ENCODE measurements around the gene UGT1A6.
"Not testable (repeated sequence)": the region's sequence is repeated elsewhere in the genome, so short reads cannot be mapped to it uniquely, and the experiment has no call there.

Gene UGT1A6

DNA sequence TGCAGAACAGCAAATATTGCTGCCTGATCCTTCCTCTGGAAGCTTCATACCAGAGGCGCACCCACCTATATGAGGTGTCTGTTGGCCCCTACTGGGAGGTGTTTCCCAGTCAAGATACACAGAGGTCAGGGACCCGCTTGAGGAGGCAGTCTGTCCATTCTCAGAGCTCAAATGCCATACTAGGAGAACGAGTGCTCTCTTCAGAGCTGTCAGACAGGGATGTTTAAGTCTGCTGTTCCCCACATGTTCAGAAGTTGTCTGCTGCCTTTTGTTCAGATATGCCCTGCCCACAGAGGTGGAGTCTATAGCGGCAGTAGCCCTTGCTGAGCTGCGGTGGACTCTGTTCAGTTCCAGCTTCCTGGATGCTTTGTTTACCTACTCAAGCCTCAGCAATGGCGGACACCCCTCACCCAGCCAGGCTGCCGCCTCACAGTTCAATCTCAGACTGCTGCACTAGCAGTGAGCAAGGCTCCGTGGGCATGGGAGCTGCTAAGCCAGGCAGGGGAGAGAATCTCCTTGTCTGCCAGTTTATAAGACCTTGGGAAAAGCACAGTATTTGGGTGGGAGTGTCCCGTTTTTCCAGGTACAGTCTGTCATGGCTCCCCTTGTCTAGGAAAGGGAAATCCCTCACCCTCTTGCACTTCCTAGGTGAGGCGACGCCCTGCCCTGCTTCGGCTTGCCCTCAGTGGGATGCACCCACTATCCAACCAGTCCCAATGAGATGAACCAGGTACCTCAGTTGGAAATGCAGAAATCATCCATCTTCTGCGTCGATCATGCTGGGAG, 44.4 kb downstream of the UGT1A6 start:
- DNase-seq = not testable (repeated sequence)

DNA sequence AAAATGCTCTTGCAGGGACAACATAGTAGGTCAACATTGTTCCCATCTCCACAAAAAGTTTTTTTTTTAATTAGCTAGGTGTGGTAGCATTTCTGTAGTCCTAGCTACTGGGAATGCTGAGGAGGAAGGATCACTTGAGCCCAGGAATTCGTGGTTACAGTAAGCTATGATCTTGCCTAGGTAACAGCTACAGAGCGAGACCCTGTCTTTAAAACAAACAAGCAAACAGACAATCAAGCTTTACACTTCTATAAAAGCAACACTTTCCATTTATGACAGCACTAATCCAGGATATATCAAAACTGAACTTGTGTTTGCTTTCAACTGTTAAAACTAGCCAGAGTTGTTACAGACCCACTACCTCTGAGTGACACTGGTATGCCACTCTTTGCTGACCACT, 48.2 kb downstream of the UGT1A6 start:
- no peak for DNase-seq

DNA sequence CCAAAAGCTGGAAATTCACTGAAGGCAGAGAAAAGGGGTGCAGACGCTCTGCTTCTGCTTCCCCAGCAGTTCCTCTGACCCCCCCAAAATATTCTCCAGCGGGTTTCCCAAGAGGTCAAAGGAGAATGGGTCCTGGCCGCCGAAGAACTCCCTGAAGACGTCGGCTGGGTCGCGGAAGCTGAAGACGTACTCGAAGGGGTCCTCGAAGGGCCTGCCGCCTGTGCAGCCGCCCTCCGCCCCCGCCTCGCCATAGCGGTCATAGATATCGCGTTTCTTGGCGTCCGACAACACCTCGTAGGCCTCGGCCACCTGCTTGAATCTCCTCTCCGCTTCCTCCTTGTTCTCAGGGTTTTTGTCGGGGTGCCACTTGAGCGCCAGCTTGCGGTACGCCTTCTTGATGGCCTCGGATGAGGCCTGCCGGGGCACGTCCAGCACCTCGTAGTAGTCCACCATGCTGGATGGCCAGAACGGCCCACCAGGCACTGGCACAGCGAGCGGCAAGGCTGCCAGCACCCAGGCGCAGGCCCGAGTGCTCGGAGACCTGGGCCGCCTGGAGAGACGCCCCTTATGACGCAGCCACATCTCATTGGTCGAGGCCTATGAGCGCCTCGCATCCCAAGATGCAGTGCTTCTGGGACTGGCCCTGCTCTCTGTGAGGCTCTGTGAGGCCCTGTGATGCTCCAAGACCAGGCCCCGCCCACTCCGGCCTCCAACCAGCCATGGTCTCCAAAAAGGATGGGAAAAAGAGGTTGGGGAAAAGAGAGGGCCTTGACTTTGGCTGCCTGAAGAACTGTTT, 51.0 kb downstream of the UGT1A6 start:
- no peak for DNase-seq

DNA sequence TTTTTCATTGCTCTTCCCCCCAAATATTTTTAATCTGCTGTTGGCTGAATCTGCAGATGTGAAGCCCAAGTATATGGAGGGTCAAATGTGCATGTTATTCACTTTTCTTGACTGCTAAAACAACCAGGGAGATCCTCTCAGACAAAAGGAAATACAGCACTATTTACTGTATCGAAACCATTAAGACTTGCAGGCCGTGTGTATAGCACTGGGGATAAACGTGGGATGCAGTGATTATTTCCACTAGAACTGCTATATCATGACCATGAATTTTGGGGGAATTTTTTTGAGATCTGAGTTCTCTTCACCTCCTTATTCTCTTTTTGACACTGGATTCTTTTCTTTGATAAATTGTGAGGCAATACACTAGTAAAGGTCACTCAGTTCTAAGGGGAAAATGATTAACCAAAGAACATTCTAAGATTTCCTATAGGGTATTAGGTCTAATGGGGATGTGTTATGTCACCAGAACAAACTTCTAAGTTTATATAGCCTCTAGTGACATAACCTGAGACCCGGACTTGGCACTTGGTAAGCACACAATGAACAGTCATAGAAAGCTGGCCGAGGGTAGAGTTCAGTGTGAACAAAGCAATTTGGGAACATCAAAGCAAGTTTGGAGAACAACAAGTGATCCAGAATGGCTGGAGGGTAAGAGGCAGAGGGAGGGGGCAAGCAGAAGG, 52.5 kb downstream of the UGT1A6 start:
- DNase-seq = no peak

DNA sequence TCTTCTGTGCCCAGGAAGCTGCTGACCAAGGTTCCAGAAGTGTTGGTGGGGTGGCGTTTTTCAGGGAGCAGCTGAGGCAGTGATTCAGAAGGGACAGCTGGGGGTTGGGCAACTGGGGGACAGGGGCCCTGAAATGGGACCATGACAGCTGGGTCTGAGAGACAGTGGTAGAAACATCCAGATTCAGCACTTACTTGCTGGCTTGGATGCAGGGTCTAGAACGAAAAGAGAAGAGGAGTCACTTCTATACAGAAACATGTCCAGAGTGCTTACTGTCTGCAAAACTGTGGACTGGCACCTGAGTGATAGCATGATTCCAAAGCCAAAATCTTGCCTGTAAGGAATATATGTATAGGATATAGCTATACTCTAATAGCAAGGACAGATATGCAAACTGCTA, 53.1 kb downstream of the UGT1A6 start:
- not testable (repeated sequence) for DNase-seq

DNA sequence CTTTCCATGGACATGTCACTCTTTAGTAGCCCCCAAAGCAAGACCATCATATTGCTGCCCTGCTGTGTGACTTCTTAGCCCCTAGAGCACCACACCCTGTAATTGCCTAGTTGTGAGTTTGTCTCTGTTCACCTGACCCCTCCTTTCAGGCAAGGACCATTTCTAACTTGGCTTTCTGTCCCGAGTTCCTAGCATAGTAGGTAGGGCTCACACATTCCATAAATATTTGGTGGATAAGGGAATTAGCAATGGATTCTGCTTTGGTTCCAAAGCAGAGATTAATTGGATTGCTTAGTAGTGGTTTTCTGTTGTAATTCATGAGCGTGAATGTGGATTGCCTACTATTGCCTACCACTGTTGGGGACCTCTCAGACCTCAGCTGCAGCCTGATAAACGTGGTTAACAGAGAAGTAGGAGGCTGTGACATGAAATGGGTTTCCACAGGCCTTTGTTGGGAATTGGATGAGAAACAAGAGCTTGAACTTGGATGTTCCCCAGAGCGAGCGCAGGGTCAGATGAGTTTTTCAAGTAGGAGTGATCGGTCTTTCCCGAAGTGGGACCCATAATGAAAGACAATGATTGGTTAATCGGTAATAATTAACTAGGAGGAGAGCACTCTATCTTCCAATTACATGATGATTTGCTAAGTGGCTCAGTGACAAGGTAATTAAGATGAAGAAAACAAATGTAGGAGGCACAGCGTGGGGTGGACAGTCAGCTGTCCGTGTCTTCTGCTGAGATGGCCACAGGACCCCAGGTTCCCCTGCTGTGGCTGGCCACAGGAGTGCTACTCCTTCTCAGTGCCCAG, 54.0 kb downstream of the UGT1A6 start:
- no peak for DNase-seq

DNA sequence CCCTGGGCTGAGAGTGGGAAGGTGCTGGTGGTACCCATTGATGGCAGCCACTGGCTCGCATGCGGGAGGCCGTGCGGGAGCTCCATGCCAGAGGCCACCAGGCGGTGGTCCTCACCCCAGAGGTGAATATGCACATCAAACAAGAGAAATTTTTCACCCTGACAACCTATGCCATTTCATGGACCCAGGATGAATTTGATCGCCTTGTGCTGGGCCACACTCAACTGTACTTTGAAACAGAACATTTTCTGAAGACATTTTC, 54.5 kb downstream of the UGT1A6 start:
- no peak for DNase-seq

DNA sequence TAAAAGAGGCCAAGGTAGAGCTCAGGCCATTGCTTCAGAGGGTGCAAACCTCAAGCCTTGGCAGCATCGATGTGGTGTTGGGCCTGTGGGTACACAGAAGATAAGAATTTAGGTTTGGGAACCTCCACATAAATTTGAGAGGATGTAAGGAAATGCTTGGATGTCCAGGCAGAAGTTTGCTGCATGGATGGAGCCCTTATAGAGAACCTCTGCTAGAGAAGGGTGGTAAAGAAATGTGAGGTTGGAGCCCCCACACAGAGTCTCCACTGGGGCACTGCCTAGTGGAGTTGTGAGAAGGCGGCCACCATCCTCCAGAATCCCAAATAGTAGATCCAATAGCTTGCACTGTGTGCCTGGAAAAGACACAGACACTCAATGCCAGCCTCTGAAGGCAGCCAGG, 58.0 kb downstream of the UGT1A6 start:
- DNase-seq = not testable (repeated sequence)

DNA sequence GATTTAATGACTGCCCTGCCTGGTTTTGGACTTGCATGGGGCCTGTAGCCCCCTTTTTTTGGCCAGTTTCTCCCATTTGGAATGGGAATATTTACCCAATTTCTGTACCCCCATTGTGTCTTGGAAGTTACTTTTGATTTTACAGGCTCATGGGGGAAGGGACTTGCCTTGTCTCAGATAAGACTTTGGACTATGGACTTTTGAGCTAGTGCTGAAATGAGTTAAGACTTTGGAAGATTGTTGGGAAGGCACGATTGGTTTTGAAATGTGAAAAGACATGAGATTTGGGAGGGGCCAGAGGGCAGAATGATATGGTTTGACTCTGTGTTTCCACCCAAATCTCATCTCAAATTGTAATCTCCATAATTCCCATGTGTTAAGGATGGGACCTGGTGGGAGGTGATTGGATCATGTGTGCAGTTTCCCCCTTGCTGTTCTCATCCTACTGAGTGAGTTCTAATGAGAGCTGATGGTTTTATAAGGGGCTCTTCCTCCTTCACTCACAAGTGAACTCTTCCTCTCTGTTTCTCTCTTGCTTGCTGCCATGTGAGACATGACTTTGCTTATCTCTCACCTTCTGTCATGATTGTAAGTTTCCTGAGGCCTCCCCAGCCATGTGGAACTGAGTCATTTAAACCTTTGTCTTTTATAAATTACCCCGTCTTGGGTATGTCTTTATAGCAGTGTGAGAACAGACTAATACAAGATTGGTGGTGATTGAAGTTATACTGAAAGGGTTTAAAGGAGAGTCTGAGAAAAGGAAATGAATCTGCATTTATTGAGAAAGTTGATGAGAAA, 58.7 kb downstream of the UGT1A6 start:
- not testable (repeated sequence) for DNase-seq

DNA sequence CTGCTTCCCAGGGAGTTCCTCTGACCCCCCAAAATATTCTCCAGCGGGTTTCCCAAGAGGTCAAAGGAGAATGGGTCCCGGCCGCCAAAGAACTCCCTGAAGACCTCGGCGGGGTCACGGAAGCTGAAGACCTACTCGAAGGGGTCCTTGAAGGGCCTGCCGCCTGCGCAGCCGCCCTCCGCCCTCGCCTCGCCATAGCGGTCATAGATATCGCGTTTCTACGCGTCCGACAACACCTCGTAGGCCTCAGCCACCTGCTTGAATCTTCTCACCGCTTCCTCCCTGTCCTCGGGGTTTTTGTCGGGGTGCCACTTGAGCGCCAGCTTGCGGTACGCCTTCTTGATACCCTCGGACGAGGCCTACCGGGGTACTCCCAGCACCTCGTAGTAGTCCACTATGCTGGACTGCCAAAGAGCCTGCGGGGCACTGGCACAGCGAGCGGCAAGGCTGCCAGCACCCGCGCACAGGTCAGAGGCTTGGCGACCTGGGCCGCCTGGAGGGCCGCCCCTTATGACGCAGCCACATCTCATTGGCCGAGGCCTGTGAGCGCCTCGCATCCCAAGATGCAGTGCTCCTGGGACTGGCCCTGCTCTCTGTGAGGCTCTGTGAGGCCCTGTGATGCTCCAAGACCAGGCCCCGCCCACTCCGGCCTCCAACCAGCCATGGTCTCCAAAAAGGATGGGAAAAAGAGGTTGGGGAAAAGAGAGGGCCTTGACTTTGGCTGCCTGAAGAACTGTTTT, 62.4 kb downstream of the UGT1A6 start:
- DNase-seq = no peak

DNA sequence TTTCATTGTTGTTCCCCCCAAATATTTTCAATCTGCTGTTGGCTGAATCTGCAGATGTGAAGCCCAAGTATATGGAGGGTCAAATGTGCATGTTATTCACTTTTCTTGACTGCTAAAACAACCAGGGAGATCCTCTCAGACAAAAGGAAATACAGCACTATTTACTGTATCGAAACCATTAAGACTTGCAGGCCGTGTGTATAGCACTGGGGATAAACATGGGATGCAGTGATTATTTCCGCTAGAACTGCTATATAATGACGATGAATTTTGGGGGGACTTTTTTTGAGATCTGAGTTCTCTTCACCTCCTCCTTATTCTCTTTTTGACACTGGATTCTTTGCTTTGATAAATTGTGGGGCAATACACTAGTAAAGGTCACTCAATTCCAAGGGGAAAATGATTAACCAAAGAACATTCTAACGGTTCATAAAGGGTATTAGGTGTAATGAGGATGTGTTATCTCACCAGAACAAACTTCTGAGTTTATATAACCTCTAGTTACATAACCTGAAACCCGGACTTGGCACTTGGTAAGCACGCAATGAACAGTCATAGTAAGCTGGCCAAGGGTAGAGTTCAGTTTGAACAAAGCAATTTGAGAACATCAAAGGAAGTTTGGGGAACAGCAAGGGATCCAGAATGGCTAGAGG, 63.9 kb downstream of the UGT1A6 start:
- no peak for DNase-seq

DNA sequence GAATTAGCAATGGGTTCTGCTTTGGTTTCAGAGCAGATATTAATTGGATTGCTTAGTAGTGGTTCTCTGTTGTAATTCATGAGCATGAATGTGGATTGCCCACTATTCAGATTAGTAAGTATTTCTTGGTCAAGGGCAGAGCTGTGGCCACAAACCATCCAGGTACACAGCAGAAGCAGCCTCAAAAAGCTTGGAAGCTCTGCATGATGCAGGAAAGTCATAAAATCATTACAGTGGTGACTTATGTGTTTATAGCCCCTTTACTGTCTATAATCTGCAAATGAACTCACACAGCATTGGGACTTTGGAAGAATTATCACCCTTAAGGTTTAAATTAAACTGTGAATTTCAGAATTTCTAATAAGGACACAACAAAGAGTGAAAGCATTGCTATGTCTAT, 65.5 kb downstream of the UGT1A6 start:
- DNase-seq = no peak

DNA sequence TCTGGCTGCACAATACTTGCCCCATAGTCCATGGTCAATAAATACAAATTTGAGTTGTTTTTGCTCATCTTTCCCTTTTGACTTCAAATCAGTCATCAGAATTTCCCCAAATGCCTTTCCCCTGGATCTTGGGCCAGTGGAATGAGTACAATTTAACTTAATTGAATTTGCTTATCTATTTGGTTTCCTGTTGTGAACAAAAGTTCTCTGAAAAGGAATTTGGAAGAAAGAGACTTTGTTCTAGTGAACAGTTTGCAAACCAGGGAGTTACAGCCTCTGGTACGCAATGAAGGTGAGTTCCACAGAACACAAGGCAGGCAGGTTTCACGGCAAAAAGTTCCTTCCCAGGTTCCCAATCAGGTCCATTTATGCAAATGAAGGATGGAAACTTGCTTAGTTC, 66.2 kb downstream of the UGT1A6 start:
- DNase-seq = no peak

DNA sequence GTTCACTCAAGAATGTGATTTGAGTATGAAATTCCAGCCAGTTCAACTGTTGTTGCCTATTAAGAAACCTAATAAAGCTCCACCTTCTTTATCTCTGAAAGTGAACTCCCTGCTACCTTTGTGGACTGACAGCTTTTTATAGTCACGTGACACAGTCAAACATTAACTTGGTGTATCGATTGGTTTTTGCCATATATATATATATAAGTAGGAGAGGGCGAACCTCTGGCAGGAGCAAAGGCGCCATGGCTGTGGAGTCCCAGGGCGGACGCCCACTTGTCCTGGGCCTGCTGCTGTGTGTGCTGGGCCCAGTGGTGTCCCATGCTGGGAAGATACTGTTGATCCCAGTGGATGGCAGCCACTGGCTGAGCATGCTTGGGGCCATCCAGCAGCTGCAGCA, 67.4 kb downstream of the UGT1A6 start, which contains the start of gene UGT1A1:
UGT1A1 (plus strand) TSS at position 228 of the 400 bp plus-strand sequence; CDS start at position 246, 18 bp downstream.
- DNase-seq = no peak

DNA sequence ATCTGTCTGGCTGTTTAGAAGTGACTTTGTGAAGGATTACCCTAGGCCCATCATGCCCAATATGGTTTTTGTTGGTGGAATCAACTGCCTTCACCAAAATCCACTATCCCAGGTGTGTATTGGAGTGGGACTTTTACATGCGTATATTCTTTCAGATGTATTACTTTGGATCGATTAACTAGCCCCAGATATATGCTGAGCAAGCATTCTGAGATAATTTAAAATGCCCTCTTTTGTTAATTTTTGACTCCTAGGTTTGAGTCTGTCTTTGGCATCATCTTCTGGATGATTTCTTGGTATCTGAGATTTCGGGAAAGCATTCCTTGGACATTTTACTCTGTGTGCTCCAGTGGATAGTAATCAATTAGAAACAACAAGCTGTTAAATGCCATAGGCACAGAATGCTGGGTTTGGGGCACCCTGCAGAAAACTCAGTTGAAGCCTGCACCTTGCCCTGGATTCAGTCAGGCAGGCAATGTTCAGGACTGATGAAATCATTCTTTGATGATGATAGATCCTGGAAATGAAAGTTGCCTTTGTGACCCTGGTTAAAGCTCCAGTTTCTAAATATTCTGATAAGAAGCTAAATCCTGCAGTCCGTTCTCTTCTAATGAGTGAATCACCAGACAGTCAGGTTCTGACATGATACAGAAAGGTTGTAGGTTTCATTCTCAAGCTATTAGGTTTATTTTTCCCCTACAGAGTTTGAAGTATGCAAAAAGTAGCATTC, 68.5 kb downstream of the UGT1A6 start:
- no peak for DNase-seq

DNA sequence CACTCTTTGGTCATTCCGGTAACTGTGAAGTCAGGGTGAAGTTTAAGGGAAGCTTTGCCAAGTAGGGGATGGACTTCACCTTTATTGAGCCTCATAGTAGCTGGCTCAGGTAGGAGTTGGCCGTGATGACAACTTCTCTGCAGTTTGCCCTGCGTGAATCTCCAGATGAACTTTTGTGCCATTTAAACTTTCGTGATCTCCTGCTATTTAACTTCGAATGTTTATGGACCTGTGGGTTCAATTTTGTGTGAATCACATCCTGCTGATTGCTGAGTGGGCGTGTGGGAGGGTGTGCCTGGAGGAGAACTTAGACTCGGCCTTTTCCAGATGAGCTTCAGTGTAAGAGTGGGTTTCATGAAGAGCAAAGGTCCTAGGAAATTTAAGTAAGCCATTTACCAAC, 71.6 kb downstream of the UGT1A6 start:
- DNase-seq = no peak

DNA sequence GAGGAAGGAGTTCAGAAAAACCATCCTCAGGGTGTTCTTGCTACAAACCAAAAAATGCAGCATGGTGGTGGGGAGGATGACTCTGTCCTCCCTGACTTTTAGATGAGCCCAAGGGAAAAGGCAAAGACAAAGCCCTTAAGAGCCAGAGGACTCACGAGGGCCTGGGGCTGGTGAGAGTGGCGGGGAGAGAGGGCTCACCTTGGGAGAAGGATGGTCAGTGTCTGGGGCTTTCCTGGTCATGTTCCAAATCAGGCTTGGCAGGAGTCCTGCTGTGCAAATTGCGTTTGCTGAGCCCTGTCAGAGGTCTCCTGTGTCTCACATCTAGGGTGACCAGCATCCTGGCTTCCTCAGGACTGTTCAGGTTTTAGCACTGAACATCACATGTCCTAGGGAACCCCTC, 72.1 kb downstream of the UGT1A6 start:
- no peak for DNase-seq

DNA sequence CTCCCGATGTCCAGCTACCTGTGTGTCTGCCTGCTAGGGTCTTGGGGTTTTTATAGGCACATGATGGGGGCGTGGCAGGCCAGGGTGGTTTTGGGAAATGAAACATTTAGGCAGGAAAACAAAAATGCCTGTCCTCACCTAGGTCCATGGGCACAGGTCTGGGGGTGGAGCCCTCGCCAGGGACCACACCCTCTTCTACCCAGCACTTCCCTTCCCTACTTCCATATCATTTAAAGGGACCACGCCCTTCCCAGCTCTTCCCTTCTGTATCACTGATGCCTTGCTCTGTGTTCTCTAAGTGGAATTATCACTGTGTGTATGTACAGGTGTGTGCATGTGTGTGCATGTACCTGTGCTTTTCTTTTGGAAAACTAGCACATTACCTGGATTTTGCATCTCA, 73.7 kb downstream of the UGT1A6 start:
- no peak for DNase-seq

DNA sequence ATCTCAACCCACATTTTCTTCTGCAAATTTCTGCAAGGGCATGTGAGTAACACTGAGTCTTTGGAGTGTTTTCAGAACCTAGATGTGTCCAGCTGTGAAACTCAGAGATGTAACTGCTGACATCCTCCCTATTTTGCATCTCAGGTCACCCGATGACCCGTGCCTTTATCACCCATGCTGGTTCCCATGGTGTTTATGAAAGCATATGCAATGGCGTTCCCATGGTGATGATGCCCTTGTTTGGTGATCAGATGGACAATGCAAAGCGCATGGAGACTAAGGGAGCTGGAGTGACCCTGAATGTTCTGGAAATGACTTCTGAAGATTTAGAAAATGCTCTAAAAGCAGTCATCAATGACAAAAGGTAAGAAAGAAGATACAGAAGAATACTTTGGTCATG, 75.4 kb downstream of the UGT1A6 start:
- DNase-seq = no peak

DNA sequence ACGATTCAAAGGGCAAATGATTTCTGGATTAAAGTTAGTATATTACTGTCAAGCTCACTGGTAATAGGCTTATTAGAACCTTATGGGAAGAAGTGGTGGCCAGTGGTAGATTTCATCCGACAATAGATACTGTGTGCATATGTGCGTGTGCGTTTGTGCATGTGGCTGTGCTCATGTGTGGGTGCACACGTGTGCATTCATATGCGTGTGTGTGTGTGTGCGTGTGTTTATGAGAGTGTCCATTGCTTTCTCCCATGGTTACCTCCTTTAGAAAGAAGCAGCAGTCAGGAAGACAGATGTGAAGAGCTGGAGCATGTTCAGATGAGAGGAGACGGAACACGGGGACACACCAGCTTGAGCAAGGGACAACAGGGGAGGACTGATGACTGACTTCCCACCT, 76.6 kb downstream of the UGT1A6 start:
- DNase-seq = no peak
